ENCODE results near the gene EGFR. TPM values are rescaled to one million over a fixed set of nuclear protein-coding genes. Genes with fewer than 3 reads are reported as not detected.

EGFR gene
- total RNA-seq, 1 donor from 2014 or later = 5.0 TPM

GRCh38 chr7:55254596-55255495 is 236.0 kb downstream of the EGFR start:
- Mint-ChIP-seq H3K36me3 (ENCODE audit: low read depth, unreplicated experiment) (peaks cover 2% of the 10 kb centered on the region), H3K9me3 (ENCODE audit: unreplicated experiment) (no peaks in the 10 kb centered on the region), H3K27me3 (ENCODE audit: unreplicated experiment) (peaks cover 6% of the 10 kb centered on the region)

DNA sequence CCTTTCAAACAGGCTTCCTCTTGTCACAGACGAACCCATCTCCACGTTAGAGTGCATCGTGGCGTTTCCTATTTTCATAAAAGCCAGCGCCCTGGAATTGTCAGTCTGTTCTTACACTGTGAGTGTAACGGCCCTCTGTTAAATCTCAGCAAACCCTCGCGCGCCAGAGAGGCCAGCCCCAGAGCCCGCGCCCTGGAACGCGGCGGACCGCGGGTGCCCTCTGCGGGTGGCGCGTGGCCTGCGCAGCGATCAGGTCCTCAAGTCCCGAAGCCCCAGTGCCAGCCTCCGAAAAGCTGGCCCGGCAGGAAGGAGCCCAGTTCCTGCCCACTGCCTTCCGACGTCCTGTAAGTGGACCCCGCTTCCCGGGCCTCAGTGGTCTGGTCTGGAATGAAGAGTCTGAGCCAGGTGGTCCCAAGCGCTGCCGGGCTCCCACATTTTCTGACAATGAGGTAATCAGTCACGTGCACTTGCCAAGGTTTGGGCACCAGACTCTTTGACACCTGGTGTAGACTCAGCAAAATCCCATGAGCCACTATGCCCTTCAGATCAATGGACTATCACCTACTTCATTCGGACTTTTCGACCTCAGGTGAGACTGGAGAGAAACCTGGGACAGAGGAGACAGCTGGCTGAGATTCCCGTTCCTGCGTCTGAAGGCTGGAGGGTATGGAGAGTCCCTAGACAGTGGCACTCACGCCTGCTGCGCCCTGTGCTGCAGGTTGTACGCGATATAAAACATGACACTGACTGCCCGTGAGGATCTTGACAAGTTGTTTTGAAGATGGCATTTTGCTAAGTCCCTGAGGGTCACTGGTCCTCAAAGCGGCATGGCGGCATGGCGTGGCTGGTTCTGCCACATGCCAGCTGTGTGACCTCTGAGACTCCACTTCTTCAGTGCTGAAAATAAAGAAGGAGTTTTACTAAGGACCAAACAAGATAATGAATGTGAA is 237.0 kb downstream of the EGFR start:
- TF ChIP-seq, protein P1, sequence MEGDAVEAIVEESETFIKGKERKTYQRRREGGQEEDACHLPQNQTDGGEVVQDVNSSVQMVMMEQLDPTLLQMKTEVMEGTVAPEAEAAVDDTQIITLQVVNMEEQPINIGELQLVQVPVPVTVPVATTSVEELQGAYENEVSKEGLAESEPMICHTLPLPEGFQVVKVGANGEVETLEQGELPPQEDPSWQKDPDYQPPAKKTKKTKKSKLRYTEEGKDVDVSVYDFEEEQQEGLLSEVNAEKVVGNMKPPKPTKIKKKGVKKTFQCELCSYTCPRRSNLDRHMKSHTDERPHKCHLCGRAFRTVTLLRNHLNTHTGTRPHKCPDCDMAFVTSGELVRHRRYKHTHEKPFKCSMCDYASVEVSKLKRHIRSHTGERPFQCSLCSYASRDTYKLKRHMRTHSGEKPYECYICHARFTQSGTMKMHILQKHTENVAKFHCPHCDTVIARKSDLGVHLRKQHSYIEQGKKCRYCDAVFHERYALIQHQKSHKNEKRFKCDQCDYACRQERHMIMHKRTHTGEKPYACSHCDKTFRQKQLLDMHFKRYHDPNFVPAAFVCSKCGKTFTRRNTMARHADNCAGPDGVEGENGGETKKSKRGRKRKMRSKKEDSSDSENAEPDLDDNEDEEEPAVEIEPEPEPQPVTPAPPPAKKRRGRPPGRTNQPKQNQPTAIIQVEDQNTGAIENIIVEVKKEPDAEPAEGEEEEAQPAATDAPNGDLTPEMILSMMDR (IDR thresholded peaks at IDR 0.05; ENCODE audit: unreplicated experiment) = peak; percentile 8
- Mint-ChIP-seq H3K27me3 (ENCODE audit: unreplicated experiment) (peaks cover 6% of the 10 kb centered on the region), H3K4me3 (ENCODE audit: unreplicated experiment) (peak overlapping the region; percentile 89)

More at GRCh38 chr7:55254596-55255495, 236.0 kb downstream of the EGFR start:
- peak overlapping the region; percentile 37 for H3K27ac Mint-ChIP-seq (ENCODE audit: unreplicated experiment)
- TF ChIP-seq, protein P1 (IDR thresholded peaks at IDR 0.05; ENCODE audit: unreplicated experiment) = peak; percentile 96
- H3K4me1 Mint-ChIP-seq (ENCODE audit: unreplicated experiment) = peaks cover 7% of the 10 kb centered on the region
- peak overlapping the region; percentile 89 for H3K4me3 Mint-ChIP-seq (ENCODE audit: unreplicated experiment)
- DNase-seq (ENCODE audit: low spot score) = peak; percentile 93

DNA sequence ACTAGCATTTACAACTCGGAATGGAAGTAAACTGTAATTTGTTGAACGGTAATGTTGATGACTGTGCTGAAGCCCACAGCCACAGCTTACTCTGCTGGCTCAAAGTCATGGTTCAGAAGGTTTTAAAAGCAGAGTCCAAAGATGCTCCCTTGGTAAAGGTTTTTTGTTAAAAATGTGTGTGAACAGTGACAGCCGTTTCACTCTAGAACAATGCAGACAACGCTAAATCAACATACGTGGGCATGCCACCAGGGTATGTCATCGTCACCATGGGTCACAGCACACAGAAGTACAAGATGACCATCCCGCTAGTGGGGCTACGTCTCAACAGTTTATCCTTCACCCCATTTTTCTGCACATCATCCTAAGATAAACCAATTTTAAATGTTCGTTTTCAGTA is 239.8 kb downstream of the EGFR start:
- Mint-ChIP-seq H3K27ac (ENCODE audit: unreplicated experiment) (no peak overlapping the region), H3K27me3 (ENCODE audit: unreplicated experiment) (peaks cover 4% of the 10 kb centered on the region), H3K4me3 (ENCODE audit: unreplicated experiment) (no peak overlapping the region), H3K4me1 (ENCODE audit: unreplicated experiment) (peaks cover 7% of the 10 kb centered on the region), H3K9me3 (ENCODE audit: unreplicated experiment) (no peaks in the 10 kb centered on the region), H3K36me3 (ENCODE audit: low read depth, unreplicated experiment) (peaks cover 2% of the 10 kb centered on the region)
- TF ChIP-seq, protein P1 (IDR thresholded peaks at IDR 0.05; ENCODE audit: unreplicated experiment) = no peak
- DNase-seq (ENCODE audit: low spot score) = no peak

More for the DNA sequence above, 237.0 kb downstream of the EGFR start:
- Mint-ChIP-seq H3K27ac (ENCODE audit: unreplicated experiment) (peak overlapping the region; percentile 37), H3K36me3 (ENCODE audit: low read depth, unreplicated experiment) (peaks cover 2% of the 10 kb centered on the region), H3K9me3 (ENCODE audit: unreplicated experiment) (no peaks in the 10 kb centered on the region), H3K4me1 (ENCODE audit: unreplicated experiment) (peaks cover 7% of the 10 kb centered on the region)
- peak; percentile 90 for DNase-seq (ENCODE audit: low spot score)

DNA sequence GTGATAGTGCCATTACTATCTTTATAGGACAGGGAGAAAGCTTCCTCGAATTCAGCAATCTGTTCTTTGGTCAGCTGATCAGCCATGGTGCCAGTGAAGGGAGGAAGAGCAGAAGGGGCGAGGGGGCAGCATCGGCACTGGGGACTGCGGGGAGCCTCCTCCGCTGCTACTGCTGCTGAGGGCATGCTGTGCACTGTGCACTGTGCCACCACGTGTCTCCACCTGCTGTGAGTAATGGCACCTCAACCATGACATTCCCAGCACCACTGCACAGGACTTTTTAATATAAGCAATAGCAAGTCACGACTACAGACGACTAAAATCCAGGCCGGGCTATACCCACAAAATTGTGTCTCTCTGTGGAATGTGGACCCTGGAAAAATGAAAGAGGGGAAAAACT is 241.4 kb downstream of the EGFR start:
- TF ChIP-seq, protein P1 (IDR thresholded peaks at IDR 0.05; ENCODE audit: unreplicated experiment) = no peak
- Mint-ChIP-seq H3K27ac (ENCODE audit: unreplicated experiment) (no peak overlapping the region), H3K9me3 (ENCODE audit: unreplicated experiment) (no peaks in the 10 kb centered on the region), H3K36me3 (ENCODE audit: low read depth, unreplicated experiment) (peaks cover 2% of the 10 kb centered on the region), H3K27me3 (ENCODE audit: unreplicated experiment) (peaks cover 4% of the 10 kb centered on the region), H3K4me1 (ENCODE audit: unreplicated experiment) (peaks cover 7% of the 10 kb centered on the region), H3K4me3 (ENCODE audit: unreplicated experiment) (no peak overlapping the region)
- DNase-seq (ENCODE audit: low spot score) = no peak
